ENCODE data around the gene CBY1. TPM values are rescaled to one million over a fixed set of nuclear protein-coding genes. Genes with fewer than 3 reads are reported as not detected.

The CBY1 gene
- total and polyA plus RNA-seq, 9 of the 15 experiments (the other 6 are each of a cell fraction or from before 2014, with no cell fraction given), result 5.7 to 19.7 (median 10.8) TPM

GRCh38 chr22:38610234-38610633, 46.2 kb upstream of the CBY1 start (continued):
- TF ChIP-seq, protein P1, sequence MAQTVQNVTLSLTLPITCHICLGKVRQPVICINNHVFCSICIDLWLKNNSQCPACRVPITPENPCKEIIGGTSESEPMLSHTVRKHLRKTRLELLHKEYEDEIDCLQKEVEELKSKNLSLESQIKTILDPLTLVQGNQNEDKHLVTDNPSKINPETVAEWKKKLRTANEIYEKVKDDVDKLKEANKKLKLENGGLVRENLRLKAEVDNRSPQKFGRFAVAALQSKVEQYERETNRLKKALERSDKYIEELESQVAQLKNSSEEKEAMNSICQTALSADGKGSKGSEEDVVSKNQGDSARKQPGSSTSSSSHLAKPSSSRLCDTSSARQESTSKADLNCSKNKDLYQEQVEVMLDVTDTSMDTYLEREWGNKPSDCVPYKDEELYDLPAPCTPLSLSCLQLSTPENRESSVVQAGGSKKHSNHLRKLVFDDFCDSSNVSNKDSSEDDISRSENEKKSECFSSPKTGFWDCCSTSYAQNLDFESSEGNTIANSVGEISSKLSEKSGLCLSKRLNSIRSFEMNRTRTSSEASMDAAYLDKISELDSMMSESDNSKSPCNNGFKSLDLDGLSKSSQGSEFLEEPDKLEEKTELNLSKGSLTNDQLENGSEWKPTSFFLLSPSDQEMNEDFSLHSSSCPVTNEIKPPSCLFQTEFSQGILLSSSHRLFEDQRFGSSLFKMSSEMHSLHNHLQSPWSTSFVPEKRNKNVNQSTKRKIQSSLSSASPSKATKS (CRISPR knock-in tag; IDR thresholded peaks at IDR 0.05), result no peak
- TF ChIP-seq ELF1 (tag; IDR thresholded peaks at IDR 0.05), result no peak

GRCh38 chr22:38611559-38611958, 44.9 kb upstream of the CBY1 start:
- H3K9ac ChIP-seq (ENCODE audit: insufficient read depth in 1 of 2, low read depth in 2 of 2, low read length in 2 of 2), result no peak overlapping the region
- peaks cover 0 to under 1% of the 10 kb centered on the region in 2 experiments; a peak in 1 of 5 replicates for H3K4me1 ChIP-seq (replicated peaks in 1 of 2; ENCODE audit: control insufficient read depth in 2 of 2, insufficient read depth in 2 of 2, low read length in 2 of 2)
- H3K4me3 ChIP-seq, result no peak overlapping the region
- ATAC-seq (no peak), DNase-seq (ENCODE audit: extremely low read depth in 1 of 4, low spot score in 3 of 4) (no peak), FAIRE-seq (no peak)
- H3K27ac ChIP-seq (ENCODE audit: extremely low read depth, low read depth, low read length), result no peak overlapping the region
- H3K27me3 ChIP-seq (ENCODE audit: control insufficient read depth in 2 of 2, insufficient read depth in 2 of 2, low read length in 2 of 2), result no peaks in the 10 kb centered on the region
- H3K36me3 ChIP-seq (ENCODE audit: control insufficient read depth, insufficient read depth, low read length), result no peaks in the 10 kb centered on the region
- no peak overlapping the region for H2AFZ ChIP-seq (ENCODE audit: low read depth, low read length)
- no peak overlapping the region for H3K4me2 ChIP-seq (ENCODE audit: insufficient read depth, low read length)
- TF ChIP-seq NFIC (IDR thresholded peaks at IDR 0.05) (peak; percentile 35; the same call in 1 of the 2 replicates), SMAD1 (IDR thresholded peaks at IDR 0.05; ENCODE audit: low read depth, low read length, partially characterized antibody) (no peak)
- in situ Hi-C loops (cut with MboI), result no loop called here
- H4K20me1 ChIP-seq (replicated peaks; ENCODE audit: control insufficient read depth, insufficient read depth, low read length), result no peaks in the 10 kb centered on the region
- 32% methylated on average over 5 of the region's 5 CpGs for WGBS (ENCODE audit: insufficient coverage, low coverage, missing lambda C conversion rate)
- CTCF ChIA-PET (ENCODE audit: low intra/inter-chr PET ratio), result no interaction called here
- intact Hi-C loops (cut with micrococcal nuclease), result no loop called here
- BruUV-seq (replicated peaks), result no TSS peak
- H3K9me1 ChIP-seq (ENCODE audit: control insufficient read depth, insufficient read depth, low read length), result no peaks in the 10 kb centered on the region
- no peaks in the 10 kb centered on the region for H3K9me3 ChIP-seq (replicated peaks; ENCODE audit: control insufficient read depth, insufficient read depth, low read depth, low read length)
- POLR2A ChIA-PET, result no interaction called here
- no peaks in the 10 kb centered on the region for H3K79me2 ChIP-seq (ENCODE audit: control insufficient read depth, insufficient read depth, low read length)
